GM21390 (cell line): ENCODE data around the gene PTPRJ.

Experiments
- ATAC-seq: cut with Tn5 transposase; IDR thresholded peaks from one replicate; pipeline ENCODE4 v1.9.1; 2021; ENCODE audit not compliant: unreplicated experiment

Gene PTPRJ

DNA sequence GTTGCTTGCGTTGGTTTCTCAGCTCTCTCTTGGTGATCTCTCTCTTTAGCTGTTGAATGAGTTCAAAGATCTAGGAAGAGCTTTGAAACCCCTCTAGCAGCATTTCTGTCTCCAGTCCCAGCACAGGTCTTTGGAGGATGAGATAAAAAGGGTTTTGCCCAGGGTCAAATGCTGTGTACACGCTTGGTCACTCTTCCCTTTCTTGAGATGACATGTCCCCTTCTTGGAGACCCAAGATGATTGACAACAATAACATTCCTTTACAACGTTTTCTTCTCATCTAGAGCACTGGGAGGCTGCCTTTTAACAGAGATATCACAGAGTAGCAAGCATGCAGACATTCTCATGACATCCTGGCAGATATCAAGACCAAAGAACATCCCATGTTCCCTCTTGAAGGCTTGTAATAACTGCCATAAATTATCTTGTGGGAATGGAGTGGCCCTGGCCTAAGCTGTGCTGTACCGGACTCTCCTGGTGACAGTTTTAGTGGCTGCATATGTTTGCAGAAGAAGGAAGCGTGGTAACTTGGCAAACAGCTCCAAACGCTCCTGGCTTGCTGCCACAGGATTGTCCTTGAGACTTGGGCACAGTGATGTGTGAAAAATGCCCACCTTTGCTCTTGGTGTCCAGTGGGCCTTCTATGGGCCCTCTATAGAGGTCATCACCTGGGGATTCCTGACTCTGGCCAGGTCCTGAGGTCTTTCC, 107.8 kb downstream of the PTPRJ start:
- ATAC-seq = no peak

- ATAC-seq = no peak
Observed at GRCh38 chr11:48088682-48089050, 108.3 kb downstream of the PTPRJ start.

DNA sequence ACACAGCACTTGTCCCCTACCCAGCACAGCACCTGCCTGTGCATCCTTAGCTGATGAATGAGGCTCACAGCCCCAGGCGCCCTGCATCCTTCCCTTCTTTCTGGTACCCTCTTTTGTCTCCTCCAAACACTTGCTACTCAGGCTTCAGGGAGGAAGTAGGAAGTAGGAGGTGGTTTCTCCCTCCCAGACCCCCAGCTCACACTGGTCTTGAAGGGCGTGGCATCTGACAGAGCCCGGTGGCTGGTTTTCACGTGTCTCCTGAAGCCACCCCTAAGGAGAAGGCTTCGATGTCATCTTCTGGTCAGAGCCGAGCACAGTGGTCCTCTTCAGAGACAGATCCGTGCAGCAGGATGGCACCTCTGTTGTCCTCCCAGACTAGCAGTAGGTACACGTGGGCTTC, 109.8 kb downstream of the PTPRJ start:
- no peak for ATAC-seq

DNA sequence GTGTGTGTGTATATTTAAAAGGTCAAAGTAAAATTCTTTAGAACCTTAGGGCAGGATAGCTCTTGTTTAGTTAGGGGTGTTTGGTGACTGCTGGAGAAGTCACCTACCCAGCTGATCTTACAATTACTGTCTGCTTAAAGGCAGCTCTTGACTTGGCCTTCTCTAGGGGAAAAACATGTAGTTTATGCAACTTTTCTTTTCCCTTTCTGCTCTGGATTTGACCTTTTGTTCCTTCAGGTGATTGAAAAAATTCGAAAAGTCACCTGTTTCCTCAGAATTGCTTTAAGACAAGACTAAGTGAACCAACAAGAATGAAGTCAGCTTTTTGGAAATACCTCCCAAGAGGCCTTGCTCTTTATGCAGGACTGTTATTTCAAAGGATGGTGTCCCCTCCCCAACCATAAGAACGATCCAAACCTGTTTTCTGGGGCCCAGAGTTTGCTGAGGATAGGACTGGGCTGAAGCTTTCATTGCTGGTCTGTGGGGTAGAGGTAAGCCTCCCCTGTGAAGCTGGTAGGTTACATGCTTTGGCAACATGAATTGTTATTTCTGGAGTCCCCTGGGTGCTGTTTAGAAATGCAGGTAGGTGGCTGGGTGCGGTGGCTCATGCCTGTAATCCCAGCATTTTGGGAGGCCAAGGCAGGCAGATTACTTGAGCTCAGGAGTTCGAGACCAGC, 111.2 kb downstream of the PTPRJ start:
- ATAC-seq = no peak

- ATAC-seq = no peak
Observed at GRCh38 chr11:48093323-48093722, 113.0 kb downstream of the PTPRJ start.

- no peak for ATAC-seq
Observed at GRCh38 chr11:48093795-48094642, 113.7 kb downstream of the PTPRJ start.

DNA sequence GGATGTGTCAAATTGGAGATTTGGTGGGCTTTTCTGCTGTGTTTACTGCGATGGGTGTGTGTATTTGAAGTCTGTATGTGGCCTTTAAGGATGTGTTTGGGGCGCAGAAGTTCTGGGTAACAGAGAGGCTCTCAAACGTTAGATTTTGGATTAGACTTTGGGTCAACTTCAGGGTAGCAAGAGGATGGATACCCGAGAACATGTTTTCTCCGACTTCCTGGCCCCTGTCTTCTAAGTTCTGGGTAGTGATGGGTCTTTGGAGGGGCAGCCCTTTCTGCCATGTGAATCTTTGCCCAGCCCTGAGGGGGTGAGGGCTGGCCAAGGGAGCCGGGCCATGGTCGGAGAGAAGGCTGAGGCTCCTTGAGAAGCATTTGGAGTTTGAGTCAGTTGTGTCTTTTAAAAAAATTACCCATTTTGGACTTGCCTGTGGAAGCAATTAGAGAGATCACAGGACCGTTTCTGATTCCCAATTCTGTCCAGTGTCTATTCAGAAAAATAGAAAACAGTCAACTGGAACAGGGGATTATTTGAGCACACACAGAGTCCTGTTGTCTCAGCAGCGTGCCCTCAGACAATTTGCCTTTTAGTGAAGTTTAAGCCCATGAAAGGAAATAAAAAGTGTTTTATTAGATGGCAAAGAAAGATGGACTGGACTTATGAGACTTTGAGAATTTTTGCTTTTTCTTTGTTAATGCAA, 114.4 kb downstream of the PTPRJ start:
- no peak for ATAC-seq

DNA sequence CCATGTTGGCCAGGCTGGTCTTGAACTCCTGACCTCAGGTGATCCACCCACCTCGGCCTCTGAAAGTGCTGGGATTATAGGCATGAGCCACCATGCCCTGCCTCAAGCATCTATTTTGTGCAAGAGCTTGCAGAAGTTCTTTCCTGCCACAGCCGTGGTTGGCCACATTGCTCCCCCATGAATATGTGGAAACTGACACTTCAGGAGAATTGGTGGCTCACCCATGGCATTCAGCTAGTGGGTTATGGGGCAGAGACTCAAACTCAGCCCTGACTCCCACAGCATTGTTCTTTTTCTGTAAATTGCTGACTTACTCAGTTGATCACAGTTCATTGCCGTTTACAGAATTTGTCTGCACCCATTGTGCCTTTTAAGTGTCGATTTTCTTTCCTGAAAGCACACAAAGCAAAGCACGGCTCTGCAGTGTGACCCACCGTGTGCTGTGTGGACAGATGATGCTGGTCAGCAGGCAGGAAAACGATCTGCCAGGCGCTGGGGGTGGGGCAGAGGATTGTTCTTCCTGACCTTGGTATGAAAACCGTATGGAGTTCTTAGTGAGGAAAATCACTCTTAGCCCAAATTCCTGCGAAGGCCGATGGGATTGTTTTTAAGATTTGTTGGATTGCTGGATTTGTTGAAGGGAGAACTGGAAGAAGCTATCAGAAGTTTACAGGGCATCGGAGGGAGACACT, 115.6 kb downstream of the PTPRJ start:
- ATAC-seq = no peak

GRCh38 chr11:48096588-48097525, 116.5 kb downstream of the PTPRJ start:
- no peak for ATAC-seq

DNA sequence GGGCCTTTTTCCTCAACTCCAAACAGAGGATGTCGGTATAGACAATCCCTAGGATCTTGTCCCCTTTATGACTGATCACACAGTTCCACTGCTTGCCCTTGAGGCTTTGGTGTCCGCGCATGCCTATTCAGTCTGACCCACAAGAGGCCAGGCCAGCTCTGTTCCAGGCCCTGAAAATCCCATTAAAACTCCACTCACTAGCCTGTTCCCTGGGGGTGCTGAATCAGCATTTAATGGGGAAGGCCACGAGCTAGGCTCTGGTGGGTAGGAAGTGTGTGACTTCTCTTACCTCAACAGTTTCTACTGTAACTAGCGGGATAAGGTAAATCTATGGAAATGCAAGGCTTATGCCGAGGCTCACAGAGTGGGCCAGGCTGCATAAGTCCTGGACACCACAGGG, 117.7 kb downstream of the PTPRJ start:
- ATAC-seq = no peak

- ATAC-seq = no peak
Observed at GRCh38 chr11:48099916-48100446, 119.6 kb downstream of the PTPRJ start.

DNA sequence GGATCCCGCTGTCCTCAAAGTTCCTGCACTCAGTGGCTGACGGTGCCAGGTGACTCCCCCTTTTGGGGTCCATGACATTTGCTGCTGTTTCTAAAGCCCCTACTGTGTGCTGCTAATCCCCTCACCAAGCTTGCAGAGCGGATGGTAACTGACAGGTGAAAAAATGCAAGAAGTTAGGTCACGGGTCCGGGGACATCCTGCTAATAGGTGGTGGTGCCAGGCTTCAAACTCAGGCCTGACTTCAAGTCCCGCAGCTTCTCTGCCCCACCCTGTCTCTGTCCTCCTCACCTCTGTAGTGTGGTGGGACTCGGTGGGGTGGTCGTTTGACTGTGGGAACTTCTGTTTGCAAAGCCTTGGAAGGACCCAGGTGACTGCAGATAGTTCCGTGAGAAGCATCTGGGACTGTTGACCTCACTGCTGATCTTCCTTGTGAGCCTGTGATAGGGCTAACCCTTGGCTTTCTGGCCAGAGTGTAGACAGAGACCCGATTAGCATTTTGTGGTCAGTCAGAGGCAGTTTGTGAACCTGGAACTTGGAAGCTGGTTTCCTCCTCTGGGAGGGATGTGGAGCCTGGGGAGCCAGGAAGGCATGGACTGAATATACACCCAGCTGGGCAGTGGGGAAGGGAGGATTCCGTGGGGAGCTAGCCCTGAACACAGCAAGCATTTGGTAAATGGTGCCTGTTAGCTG, 120.8 kb downstream of the PTPRJ start:
- no peak for ATAC-seq

- no peak for ATAC-seq
Observed at GRCh38 chr11:48101958-48102357, 121.6 kb downstream of the PTPRJ start.

DNA sequence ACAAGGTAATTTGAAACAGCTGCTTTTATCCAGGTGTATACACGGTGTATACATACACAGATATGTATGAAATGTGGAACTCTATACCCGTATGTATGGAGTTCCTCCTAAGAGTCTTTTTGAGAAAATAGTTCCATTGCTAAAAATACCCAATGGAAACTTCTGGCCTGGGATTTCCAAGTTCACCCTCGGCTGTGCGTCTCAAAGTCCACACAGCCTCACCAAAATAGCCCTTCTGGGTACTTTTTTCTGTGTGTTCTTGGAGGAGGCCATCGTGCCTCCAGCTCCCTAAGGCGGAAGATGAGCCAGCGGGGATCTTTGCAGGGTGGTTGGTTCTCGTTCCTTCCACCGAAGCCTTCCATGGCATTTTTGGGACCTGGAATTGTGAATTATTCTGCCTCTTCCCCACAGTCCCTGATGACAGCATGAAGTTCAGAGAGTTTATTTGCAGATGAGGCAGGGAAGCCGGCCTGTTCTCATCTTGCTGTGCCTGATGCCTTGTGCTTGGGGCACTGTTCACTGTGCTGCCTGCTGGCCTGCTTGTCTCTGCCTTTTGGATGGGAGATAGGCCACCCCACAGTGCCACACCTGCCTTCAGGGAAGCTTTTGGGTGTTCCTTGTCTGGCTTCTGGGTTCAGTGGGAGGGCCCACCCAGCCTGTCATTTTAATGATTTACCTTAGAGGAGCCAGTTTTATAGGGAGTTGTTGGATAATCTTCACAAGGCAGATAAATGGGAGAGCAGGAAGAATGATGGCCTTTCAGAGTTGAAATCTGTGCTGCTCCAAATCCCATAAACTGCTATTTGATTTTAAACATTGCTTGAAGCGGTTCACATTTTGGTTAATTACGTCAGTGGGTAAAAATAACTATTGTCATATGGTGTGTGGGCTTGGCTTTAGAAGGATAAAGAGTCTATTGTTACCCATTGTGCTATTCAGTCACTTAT, 123.5 kb downstream of the PTPRJ start:
- no peak for ATAC-seq

GRCh38 chr11:48104568-48104924, 124.2 kb downstream of the PTPRJ start:
- ATAC-seq = no peak

DNA sequence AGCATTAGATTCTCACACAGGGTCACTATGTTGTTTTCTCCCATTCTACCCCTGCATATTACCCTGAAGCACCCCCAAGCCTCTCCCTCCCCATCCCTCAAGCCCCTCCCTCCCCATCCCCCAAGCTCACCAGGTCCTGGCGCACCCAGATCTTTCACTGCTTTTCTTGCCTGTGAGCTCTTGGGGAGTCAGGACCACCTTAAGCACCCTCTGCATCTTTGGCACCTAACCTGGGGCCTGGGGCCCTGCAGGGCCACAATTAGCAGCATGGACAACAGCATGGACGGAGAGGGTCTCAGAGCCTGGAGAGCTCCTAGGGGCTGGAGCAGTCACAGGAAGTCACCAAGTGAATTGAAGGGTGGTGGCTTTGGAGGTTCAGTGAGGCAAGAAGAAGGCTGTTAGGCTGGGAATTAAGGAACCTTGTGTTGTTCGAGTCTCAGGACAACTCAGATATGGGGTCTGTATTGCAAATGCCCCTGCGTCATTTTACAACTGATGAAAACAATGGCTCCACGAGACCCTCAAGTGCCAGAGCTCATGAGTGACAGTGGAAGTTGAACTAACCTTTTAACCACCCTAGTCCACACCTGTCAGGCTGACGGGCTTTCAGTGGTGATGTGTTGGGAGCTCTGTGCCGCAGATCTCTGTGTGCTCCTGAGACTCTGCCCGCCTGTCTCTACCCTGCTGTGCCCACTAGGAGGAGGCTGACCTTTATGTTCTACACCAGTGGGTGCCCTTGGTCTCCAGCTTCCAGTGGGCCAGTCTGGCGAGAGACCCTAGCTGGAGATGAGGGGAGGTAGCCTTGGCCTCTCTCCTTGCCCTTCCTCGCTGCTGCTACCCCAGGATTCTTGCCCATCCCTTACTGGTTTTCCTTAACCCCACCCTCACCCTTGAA, 125.0 kb downstream of the PTPRJ start:
- no peak for ATAC-seq

DNA sequence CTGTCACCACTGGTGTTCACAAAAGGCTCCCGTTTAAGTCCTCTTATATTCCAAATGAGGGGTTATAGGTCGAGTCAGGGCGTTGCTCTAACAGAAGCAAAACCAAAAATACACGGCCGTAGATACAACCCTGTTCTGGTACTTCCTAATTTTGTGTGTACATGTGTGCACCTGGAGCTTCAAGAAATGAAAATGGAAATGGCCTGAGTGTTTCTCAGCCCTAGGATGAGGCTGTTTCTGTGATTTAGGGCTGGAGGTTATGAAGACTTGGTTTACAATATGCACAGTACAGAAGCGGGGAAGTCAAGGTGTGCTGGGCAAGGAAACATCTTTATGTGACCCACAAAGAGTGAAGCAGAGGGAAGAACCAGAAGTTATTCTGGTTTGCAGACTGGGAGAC, 125.8 kb downstream of the PTPRJ start:
- peak; percentile 34 for ATAC-seq
